Activated naive CD4-positive, alpha-beta T cell treated with anti-CD3 and anti-CD28 coated beads, Interleukin-2, amount 10 ng/mL, durations not matched to agents 7 days and 5 days (primary cell): ENCODE data around the gene PRR15L.
"Not testable (repeated sequence)": the region's sequence is repeated elsewhere in the genome, so short reads cannot be mapped to it uniquely, and the experiment has no call there.

Experiments
- CTCF ChIA-PET: fragments of 350-600 bp; sonication (Branson Sonifier 250); formaldehyde crosslinking; loops from one replicate; lab custom pipeline; 2021; ENCODE audit warnings: antibody characterized with exemption; lab: Charles Lee
- DNase-seq: peaks from one replicate; pipeline ENCODE4 v3.0.0-alpha.2; 2020
- H3K27ac Mint-ChIP-seq: one replicate; pipeline ENCODE4 v1.8.0; 2021; ENCODE audit warnings: mild to moderate bottlenecking, moderate library complexity, mixed read lengths
- H3K27me3 Mint-ChIP-seq: one replicate; pipeline ENCODE4 v1.8.0; 2021; ENCODE audit warnings: mild to moderate bottlenecking, mixed read lengths
- H3K36me3 Mint-ChIP-seq: one replicate; pipeline ENCODE4 v1.8.0; 2021; ENCODE audit warnings: mixed read lengths
- H3K4me1 Mint-ChIP-seq: one replicate; pipeline ENCODE4 v1.8.0; 2021; ENCODE audit warnings: mixed read lengths
- H3K4me3 Mint-ChIP-seq: one replicate; pipeline ENCODE4 v1.8.0; 2021; ENCODE audit warnings: mild to moderate bottlenecking, moderate library complexity, mixed read lengths
- H3K9me3 Mint-ChIP-seq: one replicate; pipeline ENCODE4 v1.8.0; 2021; ENCODE audit warnings: mixed read lengths

PRR15L gene

GRCh38 chr17:47948706-47949196, 8.9 kb downstream of the PRR15L start:
- peaks cover 52% of the 10 kb centered on the region for H3K4me1 Mint-ChIP-seq
- H3K36me3 Mint-ChIP-seq, result peaks cover 24% of the 10 kb centered on the region
- H3K9me3 Mint-ChIP-seq, result no peaks in the 10 kb centered on the region
- DNase-seq, result no peak
- no peak overlapping the region for H3K4me3 Mint-ChIP-seq
- no peaks in the 10 kb centered on the region for H3K27me3 Mint-ChIP-seq
- H3K27ac Mint-ChIP-seq, result no peak overlapping the region
- CTCF ChIA-PET, result interaction anchor here (0.6 to 10.8 kb wide), 15 partner anchors 8 to 127 kb away, joined by 3 to 151 read pairs (median 7); partner anchors contain the start of genes CDK5RAP3, OSBPL7, PRR15L and SCRN2

GRCh38 chr17:47946929-47947397, 10.7 kb downstream of the PRR15L start:
- Mint-ChIP-seq H3K36me3 (peaks cover 24% of the 10 kb centered on the region), H3K4me1 (peaks cover 68% of the 10 kb centered on the region), H3K27ac (peak overlapping the region; percentile 46), H3K27me3 (no peaks in the 10 kb centered on the region), H3K4me3 (no peak overlapping the region), H3K9me3 (no peaks in the 10 kb centered on the region)
- peak; percentile 85 for DNase-seq
- CTCF ChIA-PET, result interaction anchor here (0.6 to 10.8 kb wide), 31 partner anchors 8 to 159 kb away, joined by 3 to 151 read pairs (median 4); partner anchors contain the start of genes CDK5RAP3, LRRC46, MRPL10 and PRR15L

- no peak for DNase-seq
- Mint-ChIP-seq H3K4me1 (peaks cover 69% of the 10 kb centered on the region), H3K4me3 (no peak overlapping the region), H3K27me3 (no peaks in the 10 kb centered on the region), H3K36me3 (peaks cover 24% of the 10 kb centered on the region), H3K27ac (peak overlapping the region; percentile 46), H3K9me3 (no peaks in the 10 kb centered on the region)
- CTCF ChIA-PET, result interaction anchor here (0.6 to 10.8 kb wide), 28 partner anchors 9 to 160 kb away, joined by 3 to 151 read pairs (median 4); partner anchors contain the start of genes CDK5RAP3, LRRC46, MRPL10 and PRR15L
Measured at GRCh38 chr17:47946516-47946915, 11.2 kb downstream of the PRR15L start.

GRCh38 chr17:47945529-47946508, 11.9 kb downstream of the PRR15L start:
- CTCF ChIA-PET, result interaction anchor here (0.6 to 10.8 kb wide), 22 partner anchors 8 to 160 kb away, joined by 3 to 151 read pairs (median 4); partner anchors contain the start of genes CDK5RAP3, LRRC46, MRPL10 and PRR15L
- Mint-ChIP-seq H3K27ac (peak overlapping the region; percentile 78), H3K4me1 (peaks cover 75% of the 10 kb centered on the region), H3K36me3 (peaks cover 27% of the 10 kb centered on the region), H3K4me3 (peak overlapping the region; percentile 3), H3K9me3 (peaks cover 3% of the 10 kb centered on the region), H3K27me3 (no peaks in the 10 kb centered on the region)
- no peak for DNase-seq

GRCh38 chr17:47945080-47945479, 12.6 kb downstream of the PRR15L start:
- DNase-seq, result peak; percentile 51
- Mint-ChIP-seq H3K9me3 (peaks cover 3% of the 10 kb centered on the region), H3K4me1 (peaks cover 78% of the 10 kb centered on the region), H3K27me3 (no peaks in the 10 kb centered on the region), H3K4me3 (peak overlapping the region; percentile 3), H3K36me3 (peaks cover 27% of the 10 kb centered on the region), H3K27ac (peak overlapping the region; percentile 78)
- CTCF ChIA-PET, result interaction anchor here (0.9 to 2.7 kb wide), 7 partner anchors 12 to 103 kb away, joined by 3 to 17 read pairs (median 3); partner anchors contain the start of genes CDK5RAP3 and SP2

GRCh38 chr17:47942568-47942967, 15.1 kb downstream of the PRR15L start:
- no peak for DNase-seq
- peak overlapping the region; percentile 92 for H3K4me3 Mint-ChIP-seq
- no peaks in the 10 kb centered on the region for H3K27me3 Mint-ChIP-seq
- CTCF ChIA-PET, result interaction anchor here (0.6 to 4.9 kb wide), 5 partner anchors 9 to 161 kb away, joined by 3 to 23 read pairs (median 3); partner anchors contain the start of gene CDK5RAP3
- peaks cover 62% of the 10 kb centered on the region for H3K4me1 Mint-ChIP-seq
- H3K36me3 Mint-ChIP-seq, result peaks cover 22% of the 10 kb centered on the region
- H3K9me3 Mint-ChIP-seq, result peaks cover 3% of the 10 kb centered on the region
- H3K27ac Mint-ChIP-seq, result peak overlapping the region; percentile 89

- DNase-seq, result peak; percentile 33
- peaks cover 60% of the 10 kb centered on the region for H3K4me1 Mint-ChIP-seq
Measured at GRCh38 chr17:47942096-47942510, 15.6 kb downstream of the PRR15L start.

GRCh38 chr17:47941246-47942095, 16.2 kb downstream of the PRR15L start, which contains the start of gene PNPO:
PNPO (plus strand) TSS chr17:47941571; CDS start chr17:47941676, 105 bp downstream.
- CTCF ChIA-PET, result interaction anchor here (0.9 to 4.9 kb wide), 12 partner anchors 8 to 162 kb away, joined by 3 to 23 read pairs (median 3); partner anchors contain the start of genes CDK5RAP3 and SCRN2
- Mint-ChIP-seq H3K4me1 (peaks cover 53% of the 10 kb centered on the region), H3K9me3 (peaks cover 3% of the 10 kb centered on the region), H3K27ac (peak within 1 kb of the TSS; percentile 89), H3K27me3 (no peaks in the 10 kb centered on the region), H3K36me3 (peaks cover 17% of the 10 kb centered on the region), H3K4me3 (peak within 1 kb of the TSS; percentile 92)
- DNase-seq, result peak; percentile 98

More at GRCh38 chr17:47942096-47942510, 15.6 kb downstream of the PRR15L start:
- peaks cover 20% of the 10 kb centered on the region for H3K36me3 Mint-ChIP-seq
- CTCF ChIA-PET, result interaction anchor here (0.6 to 4.9 kb wide), 11 partner anchors 10 to 161 kb away, joined by 3 to 23 read pairs (median 3); partner anchors contain the start of genes CDK5RAP3 and SCRN2
- peak overlapping the region; percentile 89 for H3K27ac Mint-ChIP-seq
- H3K4me3 Mint-ChIP-seq, result peak overlapping the region; percentile 92
- peaks cover 3% of the 10 kb centered on the region for H3K9me3 Mint-ChIP-seq
- no peaks in the 10 kb centered on the region for H3K27me3 Mint-ChIP-seq

GRCh38 chr17:47937941-47938340, 19.7 kb downstream of the PRR15L start:
- H3K4me1 Mint-ChIP-seq, result peaks cover 23% of the 10 kb centered on the region
- H3K27me3 Mint-ChIP-seq, result no peaks in the 10 kb centered on the region
- no peak overlapping the region for H3K4me3 Mint-ChIP-seq
- peaks cover 3% of the 10 kb centered on the region for H3K9me3 Mint-ChIP-seq
- no peak overlapping the region for H3K27ac Mint-ChIP-seq
- CTCF ChIA-PET, result interaction anchor here (2.8 kb wide), 1 partner anchor 9 kb away, joined by 12 read pairs; no protein-coding TSS in a partner anchor
- peaks cover 4% of the 10 kb centered on the region for H3K36me3 Mint-ChIP-seq
- no peak for DNase-seq

GRCh38 chr17:47935961-47936360, 21.7 kb downstream of the PRR15L start:
- peaks cover 2% of the 10 kb centered on the region for H3K9me3 Mint-ChIP-seq
- H3K27me3 Mint-ChIP-seq, result no peaks in the 10 kb centered on the region
- CTCF ChIA-PET, result interaction anchor here (1.2 kb wide), 1 partner anchor 11 kb away, joined by 4 read pairs; no protein-coding TSS in a partner anchor
- H3K4me3 Mint-ChIP-seq, result no peak overlapping the region
- no peak for DNase-seq
- H3K36me3 Mint-ChIP-seq, result peaks cover 5% of the 10 kb centered on the region
- H3K4me1 Mint-ChIP-seq, result peaks cover 9% of the 10 kb centered on the region
- H3K27ac Mint-ChIP-seq, result no peak overlapping the region

- not testable (repeated sequence) for H3K4me1 Mint-ChIP-seq, H3K9me3 Mint-ChIP-seq, H3K36me3 Mint-ChIP-seq, DNase-seq, H3K27me3 Mint-ChIP-seq, H3K27ac Mint-ChIP-seq, H3K4me3 Mint-ChIP-seq
- CTCF ChIA-PET, result interaction anchor here (1.2 kb wide), 1 partner anchor 11 kb away, joined by 4 read pairs; no protein-coding TSS in a partner anchor
Measured at GRCh38 chr17:47935468-47935867, 22.2 kb downstream of the PRR15L start.

GRCh38 chr17:47934856-47935255, 22.8 kb downstream of the PRR15L start:
- Mint-ChIP-seq H3K27me3 (no peaks in the 10 kb centered on the region), H3K27ac (no peak overlapping the region), H3K4me1 (no peaks in the 10 kb centered on the region), H3K36me3 (peaks cover 7% of the 10 kb centered on the region), H3K4me3 (no peak overlapping the region), H3K9me3 (no peaks in the 10 kb centered on the region)
- no peak for DNase-seq
- CTCF ChIA-PET, result interaction anchor here (1.2 kb wide), 1 partner anchor 12 kb away, joined by 4 read pairs; no protein-coding TSS in a partner anchor
